Stimulated activated naive B cell treated with anti-CD40 and anti-IgM and Interleukin-4, amounts not matched to agents 10 μg/mL and 1 μg/mL and 100 μg/mL, for 72 hours (primary cell): ENCODE data around the gene SYPL1.

ENCODE experiments used
- ATAC-seq, 2 donors: fragments of 150-1000 bp; cut with Tn5 transposase; replicated peaks; 2 replicates each; pipeline ENCODE4 v1.10.0; 2021; ENCODE audit warnings: moderate library complexity in 1 of 2
- DNase-seq: peaks from one replicate; pipeline ENCODE4 v3.0.0; 2021
- H3K27ac Mint-ChIP-seq: one replicate; pipeline ENCODE4 v1.8.0; 2022; ENCODE audit warnings: mild to moderate bottlenecking, mixed read lengths
- H3K27me3 Mint-ChIP-seq, 2 donors: one replicate each; pipeline ENCODE4 v1.8.0; 2022; ENCODE audit warnings: mixed read lengths in 2 of 2
- H3K36me3 Mint-ChIP-seq, 2 donors: one replicate each; pipeline ENCODE4 v1.8.0; 2022; ENCODE audit warnings: mixed read lengths in 2 of 2, mild to moderate bottlenecking in 1 of 2
- H3K4me1 Mint-ChIP-seq, 2 donors: one replicate each; pipeline ENCODE4 v1.8.0; 2022; ENCODE audit warnings: mixed read lengths in 2 of 2, mild to moderate bottlenecking in 1 of 2
- H3K4me3 Mint-ChIP-seq, 2 donors: one replicate each; pipeline ENCODE4 v1.8.0; 2022; ENCODE audit warnings: mild to moderate bottlenecking in 2 of 2, mixed read lengths in 2 of 2, moderate library complexity in 1 of 2
- H3K9me3 Mint-ChIP-seq, 2 donors: one replicate each; pipeline ENCODE4 v1.8.0; 2022; ENCODE audit warnings: mixed read lengths in 2 of 2, mild to moderate bottlenecking in 1 of 2

Gene SYPL1

DNA sequence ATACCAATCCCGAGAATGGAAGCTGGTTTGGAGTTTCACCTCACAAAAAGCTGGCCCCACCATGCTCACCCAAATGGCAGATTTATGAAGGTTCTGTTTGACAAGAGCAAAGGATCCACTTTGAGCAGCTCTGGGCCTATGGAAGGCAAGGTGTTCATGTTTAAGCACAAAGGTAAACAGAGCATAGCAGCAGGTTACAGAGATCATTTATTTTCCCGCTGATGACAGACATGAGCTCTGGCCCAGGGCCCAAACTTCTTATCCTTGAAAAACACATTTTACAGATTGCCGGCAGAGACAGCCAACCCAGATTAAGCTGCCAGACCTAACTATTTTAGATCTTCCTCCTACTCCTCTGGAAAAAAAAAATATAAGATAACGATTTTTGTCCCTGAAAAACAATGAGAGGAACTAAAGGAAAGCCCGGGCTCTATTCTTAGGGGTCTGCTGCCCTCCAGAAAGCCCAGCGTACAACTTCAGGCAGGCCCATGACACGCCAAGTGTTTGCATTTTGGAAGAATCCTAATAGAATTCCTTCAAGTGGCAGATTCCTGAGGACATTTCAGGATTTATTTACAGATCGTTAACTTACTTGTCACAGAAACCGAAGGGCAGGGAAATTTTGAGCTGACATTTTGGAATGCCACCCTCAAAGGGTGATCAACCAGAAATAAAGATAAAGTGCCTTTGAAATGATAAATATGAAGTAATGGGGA is 40.0 kb downstream of the SYPL1 start:
- peak; percentile 5 to 15 for ATAC-seq
- H3K27ac Mint-ChIP-seq = peak overlapping the region; percentile 99
- H3K36me3 Mint-ChIP-seq = peaks cover 0 to 5% of the 10 kb centered on the region in 2 donors
- no peaks in the 10 kb centered on the region for H3K9me3 Mint-ChIP-seq
- H3K4me1 Mint-ChIP-seq = peaks cover 66 to 93% of the 10 kb centered on the region in 2 donors
- no peak for DNase-seq
- H3K27me3 Mint-ChIP-seq = no peaks in the 10 kb centered on the region
- H3K4me3 Mint-ChIP-seq = peak overlapping the region; percentile 52 to 84

DNA sequence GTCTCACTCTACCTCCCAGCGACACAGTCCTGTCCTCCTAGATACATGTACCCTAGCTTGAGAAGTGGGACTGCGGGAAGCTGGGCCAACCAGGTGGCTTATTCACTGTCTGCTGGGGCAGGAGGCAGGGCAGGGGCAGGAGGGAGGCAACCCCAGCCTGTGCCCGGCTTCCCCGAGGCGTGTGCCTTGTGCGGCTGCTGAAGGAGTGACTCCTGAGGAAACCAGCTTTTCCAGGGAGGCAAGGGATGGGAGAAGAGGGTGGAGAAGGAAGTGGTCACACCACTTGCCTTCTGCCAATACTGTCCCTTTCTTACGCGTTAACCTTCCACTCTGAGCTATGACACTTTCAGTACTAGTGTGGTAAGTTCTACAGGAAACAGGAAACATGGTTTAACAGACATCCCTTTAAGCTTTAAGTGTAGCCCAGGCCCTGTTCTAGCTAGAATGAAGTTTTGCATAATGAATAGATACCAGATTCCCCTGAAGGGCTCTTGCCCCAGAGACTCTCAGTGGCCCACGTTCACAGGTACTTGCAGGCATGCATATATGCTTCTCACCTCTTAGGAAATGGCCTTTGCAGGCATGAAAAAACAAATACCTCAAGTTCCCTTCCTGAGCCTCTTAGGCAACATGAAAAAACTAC is 40.6 kb downstream of the SYPL1 start:
- Mint-ChIP-seq H3K27ac (peak overlapping the region; percentile 99), H3K27me3 (no peaks in the 10 kb centered on the region), H3K4me3 (peak overlapping the region; percentile 83 to 84), H3K9me3 (no peaks in the 10 kb centered on the region), H3K4me1 (peaks cover 63 to 86% of the 10 kb centered on the region in 2 donors), H3K36me3 (peaks cover 0 to 5% of the 10 kb centered on the region in 2 donors)
- ATAC-seq = peak; percentile 91 to 93
- DNase-seq = peak; percentile 70

DNA sequence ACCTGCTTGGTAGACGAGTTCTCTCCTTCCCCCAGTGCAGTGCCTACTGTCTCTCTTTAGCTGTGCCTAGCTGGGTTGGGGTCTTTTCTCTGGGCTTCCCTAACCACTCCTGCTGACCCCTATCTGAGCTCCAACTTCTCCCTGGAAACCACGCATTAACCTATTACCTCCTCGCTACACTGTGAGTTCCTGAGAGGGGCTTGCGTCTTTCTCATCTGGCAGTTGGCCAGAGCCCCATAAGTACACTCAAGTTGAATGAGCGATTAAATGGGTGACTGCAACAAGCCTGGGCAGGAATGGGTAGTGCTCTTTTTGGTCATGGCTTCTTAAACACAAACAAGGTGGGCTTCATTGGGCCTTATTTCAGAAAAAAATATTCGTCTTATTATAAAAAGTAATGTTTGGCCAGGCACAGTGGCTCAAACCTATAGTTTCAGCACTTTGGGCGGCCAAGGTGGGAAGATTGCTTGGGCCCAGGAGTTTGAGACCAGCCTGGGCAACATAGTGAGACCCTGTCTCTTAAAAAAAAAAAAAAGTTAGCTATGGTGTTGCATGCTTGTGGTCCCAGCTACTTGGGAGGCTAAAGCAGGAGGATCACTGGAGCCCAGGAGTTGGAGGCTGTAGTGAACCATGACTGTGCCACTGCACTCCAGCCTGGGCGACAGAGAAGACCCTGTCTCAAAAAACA is 41.4 kb downstream of the SYPL1 start:
- Mint-ChIP-seq H3K4me3 (peak overlapping the region; percentile 83 to 84), H3K4me1 (peaks cover 60 to 84% of the 10 kb centered on the region in 2 donors), H3K27me3 (no peaks in the 10 kb centered on the region), H3K9me3 (no peaks in the 10 kb centered on the region), H3K27ac (peak overlapping the region; percentile 99), H3K36me3 (peaks cover 0 to 5% of the 10 kb centered on the region in 2 donors)
- DNase-seq (no peak), ATAC-seq (no peak)

DNA sequence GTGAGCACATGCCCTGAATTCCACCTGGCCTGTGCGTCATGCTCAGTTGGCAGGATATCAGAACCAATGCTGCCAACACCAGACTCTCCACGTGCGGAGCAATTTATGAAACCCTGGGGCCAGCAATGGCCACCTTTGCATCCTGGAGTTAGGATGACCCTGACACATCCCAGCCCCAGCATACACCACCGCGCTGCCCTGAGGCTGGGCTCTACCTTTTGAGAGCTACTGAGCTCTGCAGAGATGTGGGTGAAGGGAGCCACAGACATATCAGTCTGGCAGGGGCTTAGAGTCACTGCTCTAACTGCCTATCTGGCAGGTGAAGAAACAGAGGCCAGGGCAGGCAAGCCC is 41.9 kb downstream of the SYPL1 start:
- peak overlapping the region; percentile 83 to 84 for H3K4me3 Mint-ChIP-seq
- ATAC-seq (no peak), DNase-seq (no peak)
- peak overlapping the region; percentile 99 for H3K27ac Mint-ChIP-seq
- H3K27me3 Mint-ChIP-seq = no peaks in the 10 kb centered on the region
- peaks cover 61 to 86% of the 10 kb centered on the region in 2 donors for H3K4me1 Mint-ChIP-seq
- H3K9me3 Mint-ChIP-seq = no peaks in the 10 kb centered on the region
- H3K36me3 Mint-ChIP-seq = peaks cover 0 to 5% of the 10 kb centered on the region in 2 donors

DNA sequence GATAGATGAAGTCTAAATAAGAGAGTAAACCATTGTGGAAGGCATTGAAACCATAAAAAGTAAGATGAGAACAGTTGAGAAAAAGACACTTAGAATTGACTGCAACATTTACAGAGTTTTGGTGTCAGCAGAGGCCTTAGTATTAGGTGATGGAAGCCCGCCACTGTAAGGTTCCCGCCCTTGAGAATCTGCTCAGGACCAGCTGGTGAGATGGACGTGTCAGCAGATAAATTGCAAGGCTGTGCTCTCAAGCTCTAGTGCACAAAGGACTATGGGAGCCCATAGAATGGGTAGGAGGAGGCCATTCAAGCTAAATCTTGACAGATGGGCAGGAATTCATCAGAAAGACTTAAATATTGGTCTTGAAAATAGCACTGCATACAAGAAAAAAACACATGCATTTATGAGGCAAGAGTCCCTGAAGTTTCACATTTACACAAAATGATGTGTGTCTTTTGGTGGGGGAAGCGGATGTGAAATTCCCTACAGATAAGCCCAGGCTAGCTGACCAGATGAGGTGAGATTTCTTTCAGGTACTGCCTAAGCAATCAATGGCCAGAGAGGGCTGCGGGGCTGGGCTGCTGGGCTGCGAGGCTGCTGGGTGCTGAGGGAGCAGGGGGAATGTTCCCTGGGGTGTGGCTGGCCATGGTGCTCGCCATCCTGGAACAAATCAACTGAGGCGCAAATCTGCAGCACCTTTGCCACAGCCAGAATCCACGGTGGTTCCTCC is 42.5 kb downstream of the SYPL1 start:
- Mint-ChIP-seq H3K27me3 (no peaks in the 10 kb centered on the region), H3K9me3 (no peaks in the 10 kb centered on the region), H3K4me1 (peaks cover 60 to 88% of the 10 kb centered on the region in 2 donors), H3K36me3 (peaks cover 0 to 5% of the 10 kb centered on the region in 2 donors), H3K4me3 (peak overlapping the region in 1 of 2 donors; percentile 28), H3K27ac (peak overlapping the region; percentile 99)
- DNase-seq = no peak
- ATAC-seq = no peak

DNA sequence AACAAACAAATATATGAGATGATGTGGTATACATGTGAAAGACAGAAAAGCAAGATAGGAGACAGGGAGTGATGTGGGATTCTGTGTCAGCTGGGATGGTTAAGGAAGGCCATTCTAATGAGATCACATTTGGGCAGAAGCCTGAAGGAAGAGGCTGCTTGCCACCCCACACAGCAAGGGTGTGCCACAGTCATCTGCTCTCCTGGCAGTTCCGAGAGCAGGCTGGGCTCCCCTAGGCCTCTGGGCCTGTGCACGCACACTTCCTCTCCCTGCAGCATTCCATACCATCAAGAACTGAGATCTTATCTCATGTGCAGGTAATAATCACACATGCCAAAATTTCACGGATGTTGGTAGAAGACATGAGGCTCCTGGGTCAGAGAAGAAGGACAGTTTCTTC is 43.1 kb downstream of the SYPL1 start:
- ATAC-seq (no peak), DNase-seq (no peak)
- no peaks in the 10 kb centered on the region for H3K27me3 Mint-ChIP-seq
- no peaks in the 10 kb centered on the region for H3K9me3 Mint-ChIP-seq
- H3K4me1 Mint-ChIP-seq = peaks cover 60 to 88% of the 10 kb centered on the region in 2 donors
- H3K27ac Mint-ChIP-seq = peak overlapping the region; percentile 99
- peak overlapping the region in 1 of 2 donors; percentile 28 for H3K4me3 Mint-ChIP-seq
- peaks cover 0 to 4% of the 10 kb centered on the region in 2 donors for H3K36me3 Mint-ChIP-seq

DNA sequence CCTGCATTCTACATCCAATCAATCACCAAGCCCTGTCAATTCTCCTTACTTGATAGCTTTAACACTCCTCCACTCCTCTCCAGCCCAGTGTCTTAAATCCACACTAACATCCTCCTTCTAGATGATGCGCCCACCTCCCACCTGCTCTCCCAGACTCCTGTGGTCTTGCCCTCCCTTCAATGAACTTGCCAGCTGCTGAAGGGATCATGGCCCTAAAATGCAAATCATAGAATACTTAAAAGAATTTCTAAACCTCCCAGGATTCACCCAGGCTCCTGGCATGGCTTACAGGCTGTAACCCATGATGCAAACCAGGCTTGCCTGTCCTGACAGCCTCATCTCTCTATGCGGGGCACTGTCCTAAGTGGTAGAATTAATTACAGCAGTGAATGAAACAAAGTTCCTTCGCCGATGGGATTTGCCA is 43.6 kb downstream of the SYPL1 start:
- H3K4me3 Mint-ChIP-seq = peak overlapping the region in 1 of 2 donors; percentile 2
- DNase-seq (no peak), ATAC-seq (no peak)
- no peaks in the 10 kb centered on the region for H3K36me3 Mint-ChIP-seq
- no peaks in the 10 kb centered on the region for H3K9me3 Mint-ChIP-seq
- H3K4me1 Mint-ChIP-seq = peaks cover 60 to 88% of the 10 kb centered on the region in 2 donors
- peak overlapping the region; percentile 32 for H3K27ac Mint-ChIP-seq
- H3K27me3 Mint-ChIP-seq = no peaks in the 10 kb centered on the region

DNA sequence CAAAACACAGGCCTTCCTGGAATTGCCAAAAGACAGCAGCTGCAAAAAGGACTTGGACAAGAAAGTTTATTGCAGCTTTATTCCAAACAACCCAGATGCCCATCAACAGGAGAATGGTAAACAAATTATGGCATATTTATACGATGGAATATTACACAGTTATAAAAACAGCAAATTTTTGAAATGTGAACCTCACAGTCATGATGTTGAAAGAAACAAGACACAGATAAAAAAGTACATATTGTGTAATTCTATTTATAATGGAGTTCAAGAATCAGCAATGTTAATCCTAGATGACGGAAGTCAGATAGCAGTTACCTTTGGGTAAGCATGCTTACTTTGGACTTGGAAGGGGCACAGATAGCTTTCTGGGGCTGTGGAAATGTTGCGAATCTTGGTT is 44.4 kb downstream of the SYPL1 start:
- no peaks in the 10 kb centered on the region for H3K36me3 Mint-ChIP-seq
- no peak overlapping the region for H3K4me3 Mint-ChIP-seq
- H3K9me3 Mint-ChIP-seq = no peaks in the 10 kb centered on the region
- no peak for DNase-seq
- peak overlapping the region; percentile 21 for H3K27ac Mint-ChIP-seq
- H3K4me1 Mint-ChIP-seq = peaks cover 63 to 91% of the 10 kb centered on the region in 2 donors
- ATAC-seq = no peak
- no peaks in the 10 kb centered on the region for H3K27me3 Mint-ChIP-seq

DNA sequence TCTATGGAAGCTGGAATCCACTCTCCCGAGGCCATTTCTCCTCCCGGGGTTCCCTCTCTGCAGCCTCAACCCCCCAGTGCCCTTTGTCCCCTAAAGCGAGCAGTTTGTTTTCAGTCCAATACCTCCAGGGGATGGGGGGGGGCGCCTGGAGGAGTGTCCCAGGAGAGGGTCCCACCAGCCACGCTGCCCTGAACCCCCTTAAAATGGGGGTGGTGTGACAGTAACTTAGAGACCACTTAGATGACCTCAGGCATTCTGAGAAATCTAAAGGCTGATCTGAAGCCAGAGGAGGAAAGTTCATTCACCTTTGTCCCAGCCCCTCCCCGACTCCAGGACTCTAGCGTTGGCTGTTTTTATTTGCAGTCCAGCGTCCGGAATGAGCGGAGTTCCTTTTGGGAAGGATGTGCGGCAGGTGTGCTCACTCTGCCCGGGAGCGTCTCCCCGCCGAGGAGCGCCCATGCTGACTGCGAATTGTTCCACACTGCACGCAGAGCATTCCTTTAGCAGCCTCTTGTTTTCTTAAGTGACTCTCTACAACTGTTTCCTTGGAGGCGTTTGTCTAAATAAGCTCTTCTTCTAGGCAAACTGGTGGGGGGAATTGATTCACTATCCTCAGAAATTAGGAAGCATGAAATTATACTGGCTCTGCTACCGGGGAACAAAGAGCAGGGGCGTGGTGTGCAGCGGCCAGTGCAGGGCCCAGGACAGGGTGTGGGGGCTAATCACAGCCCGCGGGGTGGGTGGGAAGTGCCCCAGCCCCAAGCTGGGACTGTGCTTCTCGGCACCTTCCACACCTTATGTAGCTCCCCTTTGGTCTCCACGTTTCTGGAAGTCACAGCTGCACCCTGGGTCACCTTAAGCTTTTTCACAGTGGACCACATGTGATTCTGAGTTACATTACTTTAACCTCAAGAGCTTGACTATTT is 46.3 kb downstream of the SYPL1 start:
- no peak for DNase-seq
- H3K27me3 Mint-ChIP-seq = no peaks in the 10 kb centered on the region

DNA sequence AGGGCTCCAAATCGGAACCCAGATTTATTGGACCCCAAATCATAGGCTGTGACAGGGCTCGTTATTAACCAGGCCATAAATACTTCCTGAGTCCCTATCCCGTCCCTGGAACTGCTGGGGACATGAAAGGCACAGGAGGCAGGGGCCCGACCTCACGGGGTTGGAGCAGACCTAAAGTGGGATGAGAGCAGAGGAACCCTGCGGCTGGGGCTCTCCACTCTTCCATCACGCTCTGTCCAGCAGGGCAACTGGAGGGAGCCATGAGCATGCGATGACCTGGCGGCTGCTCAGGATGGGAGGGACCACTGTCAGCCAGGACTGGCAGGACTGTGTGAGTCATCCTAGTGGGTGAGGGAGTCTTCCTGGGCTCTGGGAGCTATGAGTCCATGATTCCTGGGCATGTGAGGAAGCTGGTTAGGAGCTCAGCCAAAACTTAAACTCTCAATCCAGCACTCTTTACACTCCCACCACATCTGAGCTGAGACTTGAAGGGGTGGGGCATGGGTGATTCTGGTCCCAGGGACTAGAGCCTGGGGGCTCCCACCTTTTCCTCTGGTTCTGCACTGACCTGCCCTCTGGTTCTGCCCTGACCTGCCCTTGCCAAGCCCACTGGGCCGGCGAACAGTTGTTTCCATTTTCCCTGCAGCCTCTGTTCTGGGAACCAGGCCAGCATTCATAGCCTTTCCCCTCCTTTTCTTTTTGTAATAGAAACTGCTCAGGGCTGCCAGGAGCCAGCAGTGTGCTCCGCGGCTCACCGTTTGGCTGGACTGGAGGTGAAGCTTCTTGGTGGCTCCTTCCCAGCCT is 47.1 kb downstream of the SYPL1 start:
- peaks cover 4 to 5% of the 10 kb centered on the region in 2 donors for H3K36me3 Mint-ChIP-seq
- H3K27ac Mint-ChIP-seq = no peak overlapping the region
- H3K27me3 Mint-ChIP-seq = no peaks in the 10 kb centered on the region
- ATAC-seq (no peak), DNase-seq (no peak)
- H3K4me3 Mint-ChIP-seq = no peak overlapping the region
- peaks cover 64 to 91% of the 10 kb centered on the region in 2 donors for H3K4me1 Mint-ChIP-seq
- H3K9me3 Mint-ChIP-seq = peaks cover 0 to 4% of the 10 kb centered on the region in 2 donors

More for the DNA sequence above, 46.3 kb downstream of the SYPL1 start:
- peaks cover 0 to 4% of the 10 kb centered on the region in 2 donors for H3K9me3 Mint-ChIP-seq
- H3K36me3 Mint-ChIP-seq = peaks cover 4 to 5% of the 10 kb centered on the region in 2 donors
- H3K4me3 Mint-ChIP-seq = no peak overlapping the region
- H3K27ac Mint-ChIP-seq = peak overlapping the region; percentile 20
- peaks cover 66 to 91% of the 10 kb centered on the region in 2 donors for H3K4me1 Mint-ChIP-seq
- ATAC-seq = no peak

DNA sequence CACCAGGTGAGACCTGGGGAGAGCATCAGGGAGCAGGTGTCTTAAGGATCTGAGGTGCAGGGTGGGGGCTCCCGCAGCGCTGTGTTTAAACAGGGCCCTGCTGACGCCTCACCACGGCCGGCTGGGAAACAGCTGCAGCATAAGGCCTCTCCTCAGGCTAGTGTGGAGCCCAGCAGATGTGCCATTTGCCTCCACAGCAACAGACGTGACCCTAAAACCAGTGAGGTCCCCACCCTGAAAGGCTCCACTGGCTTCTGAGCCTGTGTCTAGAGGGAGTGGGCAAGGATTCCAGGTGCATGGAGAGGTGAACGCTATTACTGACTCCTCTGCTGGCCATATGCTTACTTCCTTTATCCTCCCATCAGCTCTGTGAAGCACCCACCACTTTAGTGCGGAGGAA is 47.8 kb downstream of the SYPL1 start:
- ATAC-seq (peak in 1 of 2 donors; percentile 21), DNase-seq (no peak)
- peak overlapping the region; percentile 55 to 63 for H3K4me3 Mint-ChIP-seq
- H3K4me1 Mint-ChIP-seq = peaks cover 62 to 91% of the 10 kb centered on the region in 2 donors
- peaks cover 4 to 5% of the 10 kb centered on the region in 2 donors for H3K36me3 Mint-ChIP-seq
- peak overlapping the region; percentile 88 for H3K27ac Mint-ChIP-seq
- no peaks in the 10 kb centered on the region for H3K27me3 Mint-ChIP-seq
- H3K9me3 Mint-ChIP-seq = peaks cover 0 to 4% of the 10 kb centered on the region in 2 donors

DNA sequence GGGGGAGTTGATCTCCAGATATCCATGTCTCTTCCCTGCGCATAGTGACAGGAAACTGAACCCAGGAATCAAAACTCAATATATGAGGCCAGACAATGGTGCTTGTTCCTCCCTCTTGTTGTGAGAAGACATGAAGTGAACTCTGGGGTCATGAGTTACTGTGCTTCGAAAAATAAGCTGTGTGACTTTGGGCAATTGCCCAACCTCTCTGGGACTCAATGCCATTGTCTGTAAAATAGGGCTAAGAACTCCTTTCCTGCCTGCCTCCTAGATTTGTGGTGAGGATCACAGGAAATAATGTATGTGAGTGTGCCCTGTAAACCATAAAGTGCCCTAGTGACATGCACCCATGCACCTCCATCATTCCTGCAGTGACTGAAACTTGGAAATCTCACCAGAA is 48.4 kb downstream of the SYPL1 start:
- Mint-ChIP-seq H3K27ac (peak overlapping the region; percentile 89), H3K4me1 (peaks cover 63 to 91% of the 10 kb centered on the region in 2 donors), H3K27me3 (no peaks in the 10 kb centered on the region), H3K9me3 (peaks cover 0 to 4% of the 10 kb centered on the region in 2 donors), H3K4me3 (no peak overlapping the region), H3K36me3 (peaks cover 5 to 8% of the 10 kb centered on the region in 2 donors)
- ATAC-seq (no peak), DNase-seq (no peak)
